GM21515 (cell line): ENCODE data around the gene DBH.

Experiments
- ATAC-seq: cut with Tn5 transposase; IDR thresholded peaks from one replicate; pipeline ENCODE4 v1.9.1; 2021; ENCODE audit not compliant: unreplicated experiment

The DBH gene

DNA sequence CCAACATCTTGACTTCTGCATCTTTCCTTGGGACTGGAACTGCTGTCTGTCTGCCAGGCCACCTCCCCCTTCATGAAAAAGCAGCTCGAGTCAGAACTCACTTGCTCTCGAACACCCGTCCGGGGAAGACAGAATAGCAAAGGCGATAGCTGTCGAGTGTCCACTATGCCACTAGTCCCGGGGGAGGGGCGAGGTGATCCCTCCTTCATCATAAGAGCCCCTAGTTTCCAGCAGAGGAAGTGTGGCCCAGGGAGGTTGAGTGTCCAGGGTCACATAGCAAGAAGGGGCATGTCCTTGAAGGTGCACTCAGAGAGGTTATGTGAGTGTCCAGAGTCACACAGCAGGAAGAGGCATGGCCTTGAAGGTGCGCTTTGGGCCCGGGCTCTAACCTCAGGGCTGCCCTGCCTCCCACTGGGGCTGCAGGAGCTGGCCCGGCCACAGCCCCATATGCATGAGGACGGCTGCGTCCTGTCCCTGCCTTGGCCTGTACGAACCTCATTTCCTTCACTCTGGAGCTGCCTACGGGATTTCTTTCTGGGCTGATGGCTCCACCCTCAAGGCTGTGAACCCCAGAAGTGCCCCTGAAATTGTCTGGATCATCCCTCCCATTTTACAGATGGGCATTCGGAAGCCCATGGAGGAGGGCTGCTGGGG, 6.7 kb downstream of the DBH start:
- no peak for ATAC-seq

DNA sequence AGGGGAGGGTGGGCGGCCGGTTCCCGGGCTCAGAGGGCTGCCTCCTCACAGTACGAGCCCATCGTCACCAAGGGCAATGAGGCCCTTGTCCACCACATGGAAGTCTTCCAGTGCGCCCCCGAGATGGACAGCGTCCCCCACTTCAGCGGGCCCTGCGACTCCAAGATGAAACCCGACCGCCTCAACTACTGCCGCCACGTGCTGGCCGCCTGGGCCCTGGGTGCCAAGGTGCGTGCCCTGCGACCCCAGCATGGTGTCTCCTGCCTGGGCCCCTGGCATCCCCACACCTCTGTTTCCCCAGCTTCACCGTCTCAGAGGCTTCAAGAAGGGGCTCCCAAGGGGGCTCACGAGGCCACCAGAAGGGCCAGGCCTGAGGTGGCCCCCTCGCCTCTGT, 7.2 kb downstream of the DBH start:
- no peak for ATAC-seq

GRCh38 chr9:133643978-133644760, 8.0 kb downstream of the DBH start:
- no peak for ATAC-seq

- ATAC-seq = no peak
These were observed 9.0 kb downstream of the DBH start for GRCh38 chr9:133645021-133645765.

GRCh38 chr9:133647148-133647547, 11.0 kb downstream of the DBH start:
- no peak for ATAC-seq

GRCh38 chr9:133647765-133648469, 11.8 kb downstream of the DBH start:
- no peak for ATAC-seq

DNA sequence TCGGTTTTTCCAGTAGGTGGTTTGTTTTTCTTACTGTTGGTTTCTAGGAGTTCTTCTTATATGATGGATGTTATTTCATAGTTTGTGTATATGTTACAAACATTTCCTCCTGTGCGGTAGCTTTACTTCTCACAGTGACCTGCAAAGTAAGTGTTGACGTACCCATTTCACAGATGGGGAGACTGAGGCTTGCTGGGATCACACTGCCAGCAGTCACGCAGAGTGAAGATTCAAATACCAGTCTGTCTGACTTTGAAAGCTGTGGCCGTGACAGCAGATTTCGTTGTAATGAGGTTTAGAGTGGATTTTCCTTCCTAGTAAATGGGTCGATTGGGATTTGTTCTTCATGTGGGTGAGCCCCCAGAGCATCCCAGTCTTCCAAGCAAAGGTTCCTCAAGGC, 13.0 kb downstream of the DBH start:
- no peak for ATAC-seq

- ATAC-seq = no peak
These were observed 13.9 kb downstream of the DBH start for GRCh38 chr9:133650026-133650425.

DNA sequence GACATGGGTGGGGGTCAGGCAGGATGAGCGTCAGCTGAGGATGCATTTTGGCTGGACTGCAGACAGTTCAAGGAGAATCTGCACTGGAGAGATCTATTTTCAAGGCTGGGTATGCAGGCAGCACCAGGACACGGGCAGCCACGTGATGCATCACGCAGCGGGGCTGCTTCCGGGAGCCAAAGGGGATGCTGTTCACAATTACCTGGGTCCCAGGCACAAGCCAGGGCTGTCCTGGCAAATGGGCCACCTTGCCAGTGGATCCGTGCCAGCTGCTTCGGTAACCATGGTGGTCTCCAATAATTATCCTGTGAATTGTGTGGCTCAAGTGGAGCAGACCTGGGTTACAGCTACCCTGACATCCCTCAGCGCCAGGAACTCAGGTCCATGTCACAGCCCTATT, 17.5 kb downstream of the DBH start:
- ATAC-seq = no peak

GRCh38 chr9:133654736-133655657, 18.8 kb downstream of the DBH start:
- ATAC-seq = no peak

GRCh38 chr9:133655701-133656100, 19.5 kb downstream of the DBH start:
- ATAC-seq = no peak

GRCh38 chr9:133656211-133657119, 20.3 kb downstream of the DBH start:
- no peak for ATAC-seq

DNA sequence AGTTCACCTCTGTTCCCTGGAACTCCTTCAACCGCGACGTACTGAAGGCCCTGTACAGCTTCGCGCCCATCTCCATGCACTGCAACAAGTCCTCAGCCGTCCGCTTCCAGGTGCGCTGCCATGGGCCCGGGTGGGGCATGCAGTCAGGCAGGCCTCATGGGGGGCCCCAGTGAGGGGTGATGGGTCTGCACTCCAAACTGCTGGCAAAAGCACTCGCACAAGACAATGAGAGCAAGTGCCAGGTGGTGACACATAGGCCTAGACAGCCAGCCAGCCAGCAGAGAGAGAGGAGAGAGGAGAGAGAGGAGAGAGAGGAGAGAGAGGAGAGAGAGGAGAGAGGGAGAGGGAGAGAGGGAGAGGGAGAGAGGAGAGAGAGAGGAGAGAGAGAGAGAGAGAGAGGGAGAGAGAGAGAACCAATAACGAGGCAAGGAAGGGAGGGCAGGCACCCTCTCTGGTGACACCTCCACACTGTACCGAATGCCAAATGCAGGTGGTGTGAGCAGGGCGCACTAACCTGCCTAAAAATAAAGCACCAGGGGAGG, 21.0 kb downstream of the DBH start:
- no peak for ATAC-seq

DNA sequence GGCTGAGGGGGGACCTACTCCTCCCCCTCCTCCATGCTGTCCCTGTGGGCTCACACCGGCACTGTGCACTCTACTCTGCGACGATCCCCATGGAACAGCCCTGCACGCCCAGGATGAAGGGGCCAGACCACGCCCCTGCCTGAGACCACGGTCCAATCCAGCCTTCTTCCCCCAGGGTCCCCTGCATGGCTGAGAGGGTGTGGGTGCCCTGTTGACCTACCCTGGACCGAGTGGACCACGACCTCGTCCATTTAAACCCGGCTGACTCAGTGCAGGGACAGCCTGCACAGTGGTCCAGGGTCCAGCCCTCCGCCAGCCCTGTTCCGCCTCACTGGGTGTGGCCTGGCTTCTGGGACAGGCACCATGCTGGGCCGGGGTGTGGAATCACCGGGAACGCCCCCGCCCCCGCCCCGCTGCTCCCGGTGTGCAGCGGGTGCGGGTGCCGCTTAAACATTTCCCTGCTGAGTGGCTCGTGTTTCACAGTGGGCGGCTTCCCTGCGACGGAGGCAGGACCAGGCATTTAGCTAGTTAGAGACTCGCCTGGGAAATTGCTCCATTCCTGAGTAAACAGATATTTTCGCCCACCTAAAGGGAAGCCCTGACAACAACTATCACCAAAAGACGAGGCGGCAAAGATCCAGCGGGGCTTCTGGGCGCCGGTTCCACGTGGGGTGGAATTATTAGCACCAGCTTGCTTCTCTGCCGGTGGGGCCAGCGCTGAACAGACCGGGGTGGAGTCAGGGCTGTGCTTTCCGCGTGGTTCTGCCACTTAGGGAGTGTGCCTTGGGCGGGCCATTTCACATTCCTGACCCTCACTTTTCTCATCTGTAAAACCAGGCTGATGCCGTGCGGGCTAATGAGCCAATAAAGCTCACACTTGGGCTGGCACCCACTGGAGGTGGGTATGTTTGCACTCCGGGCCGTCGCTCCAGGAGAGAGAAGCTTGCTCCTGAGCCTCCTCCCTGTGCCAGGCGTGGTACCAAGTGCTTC, 22.6 kb downstream of the DBH start:
- ATAC-seq = no peak

DNA sequence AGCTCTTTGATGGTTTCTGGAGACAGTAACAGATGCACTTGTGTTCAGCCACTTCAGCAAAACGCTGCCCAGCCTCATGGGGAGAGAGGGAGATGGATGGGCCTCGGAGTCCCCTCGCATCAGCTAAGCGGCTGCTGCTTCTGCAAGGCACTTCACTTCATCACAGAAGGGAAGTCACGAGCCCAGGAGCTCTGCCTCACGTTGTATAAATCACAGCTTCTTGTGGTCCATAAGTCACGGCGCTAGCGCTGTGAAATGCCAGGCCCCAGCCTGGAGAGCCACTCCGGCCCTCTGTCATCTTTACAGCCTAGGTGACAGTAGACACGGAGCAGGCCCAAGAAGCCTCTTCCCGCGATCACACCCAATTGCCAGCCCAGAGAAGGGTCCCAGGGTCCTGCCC, 23.4 kb downstream of the DBH start:
- no peak for ATAC-seq

DNA sequence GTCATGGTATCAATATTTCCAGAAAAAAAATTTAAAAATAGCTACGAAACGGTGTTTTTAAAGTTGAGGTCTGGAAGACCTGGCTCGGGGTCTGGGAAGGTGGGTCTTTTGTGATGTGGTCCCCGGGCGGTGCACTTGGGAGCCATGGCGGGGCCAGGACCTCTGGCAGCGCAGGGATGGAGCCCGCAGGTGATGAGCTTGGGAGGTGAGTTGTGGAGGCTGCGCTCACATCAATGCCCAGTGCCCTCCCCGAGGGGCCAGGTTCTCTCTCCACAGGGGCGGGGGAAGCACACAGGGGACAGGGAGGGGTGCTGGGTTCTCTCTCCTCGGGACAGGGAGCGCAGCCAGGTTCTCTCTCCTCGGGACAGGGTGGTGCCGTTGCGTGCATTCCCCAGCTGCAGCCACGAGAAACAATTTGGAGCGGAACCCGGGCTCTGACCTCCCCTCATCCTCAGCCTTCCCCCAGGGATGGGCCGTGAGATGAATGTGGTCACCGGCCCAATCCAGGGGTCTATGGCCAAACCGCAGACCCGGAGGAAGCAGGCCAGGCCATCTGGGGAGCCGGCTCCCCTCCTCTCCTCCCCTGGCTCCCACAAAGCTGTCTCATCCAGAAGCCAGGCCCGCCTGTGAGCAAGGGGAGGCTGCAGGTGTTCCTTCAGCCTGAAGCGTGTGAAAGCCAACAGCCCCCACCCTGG, 25.8 kb downstream of the DBH start:
- no peak for ATAC-seq
